WTC11 (cell line): Measurements from ENCODE around the gene WIPF3. TPM values are rescaled to one million over a fixed set of nuclear protein-coding genes. Genes with fewer than 3 reads are reported as not detected.

Experiments
- ATAC-seq: fragments of 200-7000 bp; cut with Tn5 transposase; 2 replicates; pipeline ENCODE4 v1.10.0; 2021; ENCODE audit warnings: mild to moderate bottlenecking, moderate library complexity
- CTCF ChIA-PET: fragments of 300-600 bp; sonication (Branson Sonifier 250); formaldehyde crosslinking; loops from one replicate; lab custom pipeline; 2021; ENCODE audit warnings: antibody characterized with exemption; lab: Charles Lee
- POLR2A ChIA-PET: fragments of 350-600 bp; sonication (Branson Sonifier 250); formaldehyde crosslinking; loops from one replicate; lab custom pipeline; 2021; ENCODE audit warnings: antibody characterized with exemption; lab: Charles Lee
- DNase-seq: peaks from one replicate; pipeline ENCODE4 v3.0.0; 2021; ENCODE audit warnings: low spot score
- H3K27ac Mint-ChIP-seq: 2 replicates; pipeline ENCODE4 v1.8.0; 2021; ENCODE audit warnings: mixed read lengths
- H3K27me3 Mint-ChIP-seq: 2 replicates; pipeline ENCODE4 v1.8.0; 2021; ENCODE audit warnings: low read depth, mild to moderate bottlenecking, moderate library complexity, mixed read lengths
- H3K36me3 Mint-ChIP-seq: 2 replicates; pipeline ENCODE4 v1.8.0; 2021; ENCODE audit warnings: mixed read lengths
- H3K4me1 Mint-ChIP-seq: 2 replicates; pipeline ENCODE4 v1.8.0; 2022; ENCODE audit warnings: mixed read lengths
- H3K4me3 Mint-ChIP-seq: 2 replicates; pipeline ENCODE4 v1.8.0; 2021; ENCODE audit warnings: mild to moderate bottlenecking, moderate library complexity, mixed read lengths
- H3K9me3 Mint-ChIP-seq: 2 replicates; pipeline ENCODE4 v1.8.0; 2021; ENCODE audit warnings: mixed read lengths
- GRHL2 ChIP-seq: fragments of 250-450 bp; sonication (Bioruptor Pico); IDR thresholded peaks from 2 replicates; pipeline ENCODE4 v1.8.0; 2022; ENCODE audit warnings: mild to moderate bottlenecking, moderate library complexity; ENCODE audit not compliant: insufficient replicate concordance, severe bottlenecking
- GTF2I ChIP-seq: fragments of 250-450 bp; sonication (Bioruptor Pico); conservative IDR thresholded peaks from 2 replicates; pipeline ENCODE4 v1.4.0; 2021; ENCODE audit warnings: mild to moderate bottlenecking
- JUN ChIP-seq: sonication (generic); formaldehyde crosslinking; IDR thresholded peaks from 2 replicates; pipeline ENCODE4 v1.8.0; 2023; ENCODE audit warnings: mild to moderate bottlenecking, missing genetic modification reagents
- MYBL2 ChIP-seq: sonication (generic); formaldehyde crosslinking; IDR thresholded peaks from 2 replicates; pipeline ENCODE4 v1.8.1; 2023; ENCODE audit warnings: mild to moderate bottlenecking, moderate library complexity, missing genetic modification reagents
- NFATC4 ChIP-seq: fragments of 250-450 bp; sonication (Bioruptor Pico); IDR thresholded peaks from 2 replicates; pipeline ENCODE4 v1.9.0; 2021; ENCODE audit warnings: mild to moderate bottlenecking
- NR1H2 ChIP-seq: sonication (generic); formaldehyde crosslinking; IDR thresholded peaks from 2 replicates; pipeline ENCODE4 v1.9.0; 2021; ENCODE audit warnings: mild to moderate bottlenecking, moderate library complexity, missing genetic modification reagents
- NR2C2 ChIP-seq: sonication (generic); formaldehyde crosslinking; IDR thresholded peaks from 2 replicates; pipeline ENCODE4 v1.8.0; 2022; ENCODE audit warnings: mild to moderate bottlenecking, missing genetic modification reagents
- SP1 ChIP-seq: sonication (generic); formaldehyde crosslinking; conservative IDR thresholded peaks from 2 replicates; pipeline ENCODE4 v1.8.1; 2022; ENCODE audit warnings: missing genetic modification reagents
- TEAD1 ChIP-seq: sonication (generic); formaldehyde crosslinking; IDR thresholded peaks from 2 replicates; pipeline ENCODE4 v1.8.0; 2022; ENCODE audit warnings: mild to moderate bottlenecking, missing genetic modification reagents
- ZNF121 ChIP-seq: sonication (generic); formaldehyde crosslinking; IDR thresholded peaks from 2 replicates; pipeline ENCODE4 v1.8.0; 2023; ENCODE audit warnings: missing genetic modification reagents
- ZNF423 ChIP-seq: fragments of 250-450 bp; sonication (Bioruptor Pico); IDR thresholded peaks from 2 replicates; pipeline ENCODE4 v2.1.2; 2022; ENCODE audit warnings: mild to moderate bottlenecking, moderate library complexity
- total RNA-seq: library from RNA; stranded (reverse); gene quantifications from 3 replicates; pipeline ENCODE4 v1.2.3, GENCODE V29; 2021
- TF ChIP-seq, protein P1 (sequence below): sonication (generic); formaldehyde crosslinking; IDR thresholded peaks from 2 replicates; pipeline ENCODE4 v1.8.0; 2023; ENCODE audit warnings: missing genetic modification reagents
- TF ChIP-seq, protein P2 (sequence below): fragments of 250-450 bp; sonication (Bioruptor Pico); IDR thresholded peaks from 2 replicates; pipeline ENCODE4 v1.9.0; 2021; ENCODE audit warnings: mild to moderate bottlenecking
- TF ChIP-seq, protein P3 (sequence below): sonication (generic); formaldehyde crosslinking; IDR thresholded peaks from 2 replicates; pipeline ENCODE4 v1.8.1; 2023; ENCODE audit warnings: mild to moderate bottlenecking, missing genetic modification reagents, borderline replicate concordance
- TF ChIP-seq, protein P4 (sequence below): sonication (generic); formaldehyde crosslinking; IDR thresholded peaks from 2 replicates; pipeline ENCODE4 v1.8.1; 2023; ENCODE audit warnings: mild to moderate bottlenecking, missing genetic modification reagents, moderate library complexity
- TF ChIP-seq, protein P5 (sequence below): sonication (generic); formaldehyde crosslinking; IDR thresholded peaks from 2 replicates; pipeline ENCODE4 v1.8.1; 2023; ENCODE audit warnings: mild to moderate bottlenecking, moderate library complexity, missing genetic modification reagents

The WIPF3 gene
- total RNA-seq, 1 experiment from 2014 or later = 9.9 TPM

DNA sequence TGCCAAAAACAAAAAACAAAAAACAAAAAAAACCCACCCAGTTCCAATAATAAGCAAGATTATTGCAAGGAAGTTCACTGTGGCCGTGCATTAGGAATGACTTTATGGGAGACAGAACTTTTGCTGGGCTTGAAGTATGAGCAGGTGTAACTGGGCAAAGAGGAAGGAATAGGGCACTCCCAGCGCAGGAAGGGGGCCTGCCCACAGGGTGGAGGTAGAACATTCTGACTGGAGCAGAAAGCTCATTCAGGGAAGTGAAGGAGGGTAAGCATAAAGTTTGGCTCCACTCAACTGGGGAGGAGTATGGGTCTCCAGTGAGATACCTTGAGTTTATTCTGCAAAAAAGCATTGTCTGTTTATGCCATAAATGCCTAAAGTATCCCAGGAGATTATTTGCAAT, 42.1 kb upstream of the WIPF3 start:
- Mint-ChIP-seq H3K36me3 (no peaks in the 10 kb centered on the region), H3K27ac (no peak overlapping the region), H3K4me1 (peaks cover 4% of the 10 kb centered on the region), H3K27me3 (no peaks in the 10 kb centered on the region; the same call in 1 of the 2 replicates), H3K4me3 (no peak overlapping the region), H3K9me3 (no peaks in the 10 kb centered on the region)
- ChIA-PET CTCF (interaction anchor here (0.6 to 1.0 kb wide), 6 partner anchors 16 to 306 kb away, joined by 3 to 8 read pairs (median 4); partner anchors contain the start of gene WIPF3), POLR2A (no interaction called here)
- ATAC-seq (peak; percentile 96), DNase-seq (peak; percentile 61)
- no peak for TF ChIP-seq NFATC4
- no peak for TF ChIP-seq NR1H2 (CRISPR knock-in tag)
- TF ChIP-seq GTF2I (CRISPR knock-in tag) = no peak
- TF ChIP-seq, protein P1, sequence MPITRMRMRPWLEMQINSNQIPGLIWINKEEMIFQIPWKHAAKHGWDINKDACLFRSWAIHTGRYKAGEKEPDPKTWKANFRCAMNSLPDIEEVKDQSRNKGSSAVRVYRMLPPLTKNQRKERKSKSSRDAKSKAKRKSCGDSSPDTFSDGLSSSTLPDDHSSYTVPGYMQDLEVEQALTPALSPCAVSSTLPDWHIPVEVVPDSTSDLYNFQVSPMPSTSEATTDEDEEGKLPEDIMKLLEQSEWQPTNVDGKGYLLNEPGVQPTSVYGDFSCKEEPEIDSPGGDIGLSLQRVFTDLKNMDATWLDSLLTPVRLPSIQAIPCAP (CRISPR knock-in tag) = no peak
- TF ChIP-seq NR2C2 (CRISPR knock-in tag) = no peak
- TF ChIP-seq ZNF121 (CRISPR knock-in tag) = no peak
- no peak for TF ChIP-seq MYBL2 (CRISPR knock-in tag)
- TF ChIP-seq TEAD1 (CRISPR knock-in tag) = no peak
- TF ChIP-seq JUN = no peak
- TF ChIP-seq, protein P2, sequence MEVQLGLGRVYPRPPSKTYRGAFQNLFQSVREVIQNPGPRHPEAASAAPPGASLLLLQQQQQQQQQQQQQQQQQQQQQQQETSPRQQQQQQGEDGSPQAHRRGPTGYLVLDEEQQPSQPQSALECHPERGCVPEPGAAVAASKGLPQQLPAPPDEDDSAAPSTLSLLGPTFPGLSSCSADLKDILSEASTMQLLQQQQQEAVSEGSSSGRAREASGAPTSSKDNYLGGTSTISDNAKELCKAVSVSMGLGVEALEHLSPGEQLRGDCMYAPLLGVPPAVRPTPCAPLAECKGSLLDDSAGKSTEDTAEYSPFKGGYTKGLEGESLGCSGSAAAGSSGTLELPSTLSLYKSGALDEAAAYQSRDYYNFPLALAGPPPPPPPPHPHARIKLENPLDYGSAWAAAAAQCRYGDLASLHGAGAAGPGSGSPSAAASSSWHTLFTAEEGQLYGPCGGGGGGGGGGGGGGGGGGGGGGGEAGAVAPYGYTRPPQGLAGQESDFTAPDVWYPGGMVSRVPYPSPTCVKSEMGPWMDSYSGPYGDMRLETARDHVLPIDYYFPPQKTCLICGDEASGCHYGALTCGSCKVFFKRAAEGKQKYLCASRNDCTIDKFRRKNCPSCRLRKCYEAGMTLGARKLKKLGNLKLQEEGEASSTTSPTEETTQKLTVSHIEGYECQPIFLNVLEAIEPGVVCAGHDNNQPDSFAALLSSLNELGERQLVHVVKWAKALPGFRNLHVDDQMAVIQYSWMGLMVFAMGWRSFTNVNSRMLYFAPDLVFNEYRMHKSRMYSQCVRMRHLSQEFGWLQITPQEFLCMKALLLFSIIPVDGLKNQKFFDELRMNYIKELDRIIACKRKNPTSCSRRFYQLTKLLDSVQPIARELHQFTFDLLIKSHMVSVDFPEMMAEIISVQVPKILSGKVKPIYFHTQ = no peak
- TF ChIP-seq GRHL2 = no peak
- TF ChIP-seq, protein P3, sequence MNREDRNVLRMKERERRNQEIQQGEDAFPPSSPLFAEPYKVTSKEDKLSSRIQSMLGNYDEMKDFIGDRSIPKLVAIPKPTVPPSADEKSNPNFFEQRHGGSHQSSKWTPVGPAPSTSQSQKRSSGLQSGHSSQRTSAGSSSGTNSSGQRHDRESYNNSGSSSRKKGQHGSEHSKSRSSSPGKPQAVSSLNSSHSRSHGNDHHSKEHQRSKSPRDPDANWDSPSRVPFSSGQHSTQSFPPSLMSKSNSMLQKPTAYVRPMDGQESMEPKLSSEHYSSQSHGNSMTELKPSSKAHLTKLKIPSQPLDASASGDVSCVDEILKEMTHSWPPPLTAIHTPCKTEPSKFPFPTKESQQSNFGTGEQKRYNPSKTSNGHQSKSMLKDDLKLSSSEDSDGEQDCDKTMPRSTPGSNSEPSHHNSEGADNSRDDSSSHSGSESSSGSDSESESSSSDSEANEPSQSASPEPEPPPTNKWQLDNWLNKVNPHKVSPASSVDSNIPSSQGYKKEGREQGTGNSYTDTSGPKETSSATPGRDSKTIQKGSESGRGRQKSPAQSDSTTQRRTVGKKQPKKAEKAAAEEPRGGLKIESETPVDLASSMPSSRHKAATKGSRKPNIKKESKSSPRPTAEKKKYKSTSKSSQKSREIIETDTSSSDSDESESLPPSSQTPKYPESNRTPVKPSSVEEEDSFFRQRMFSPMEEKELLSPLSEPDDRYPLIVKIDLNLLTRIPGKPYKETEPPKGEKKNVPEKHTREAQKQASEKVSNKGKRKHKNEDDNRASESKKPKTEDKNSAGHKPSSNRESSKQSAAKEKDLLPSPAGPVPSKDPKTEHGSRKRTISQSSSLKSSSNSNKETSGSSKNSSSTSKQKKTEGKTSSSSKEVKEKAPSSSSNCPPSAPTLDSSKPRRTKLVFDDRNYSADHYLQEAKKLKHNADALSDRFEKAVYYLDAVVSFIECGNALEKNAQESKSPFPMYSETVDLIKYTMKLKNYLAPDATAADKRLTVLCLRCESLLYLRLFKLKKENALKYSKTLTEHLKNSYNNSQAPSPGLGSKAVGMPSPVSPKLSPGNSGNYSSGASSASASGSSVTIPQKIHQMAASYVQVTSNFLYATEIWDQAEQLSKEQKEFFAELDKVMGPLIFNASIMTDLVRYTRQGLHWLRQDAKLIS (CRISPR knock-in tag) = no peak
- TF ChIP-seq, protein P4, sequence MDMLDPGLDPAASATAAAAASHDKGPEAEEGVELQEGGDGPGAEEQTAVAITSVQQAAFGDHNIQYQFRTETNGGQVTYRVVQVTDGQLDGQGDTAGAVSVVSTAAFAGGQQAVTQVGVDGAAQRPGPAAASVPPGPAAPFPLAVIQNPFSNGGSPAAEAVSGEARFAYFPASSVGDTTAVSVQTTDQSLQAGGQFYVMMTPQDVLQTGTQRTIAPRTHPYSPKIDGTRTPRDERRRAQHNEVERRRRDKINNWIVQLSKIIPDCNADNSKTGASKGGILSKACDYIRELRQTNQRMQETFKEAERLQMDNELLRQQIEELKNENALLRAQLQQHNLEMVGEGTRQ (CRISPR knock-in tag) = no peak
- TF ChIP-seq, protein P5, sequence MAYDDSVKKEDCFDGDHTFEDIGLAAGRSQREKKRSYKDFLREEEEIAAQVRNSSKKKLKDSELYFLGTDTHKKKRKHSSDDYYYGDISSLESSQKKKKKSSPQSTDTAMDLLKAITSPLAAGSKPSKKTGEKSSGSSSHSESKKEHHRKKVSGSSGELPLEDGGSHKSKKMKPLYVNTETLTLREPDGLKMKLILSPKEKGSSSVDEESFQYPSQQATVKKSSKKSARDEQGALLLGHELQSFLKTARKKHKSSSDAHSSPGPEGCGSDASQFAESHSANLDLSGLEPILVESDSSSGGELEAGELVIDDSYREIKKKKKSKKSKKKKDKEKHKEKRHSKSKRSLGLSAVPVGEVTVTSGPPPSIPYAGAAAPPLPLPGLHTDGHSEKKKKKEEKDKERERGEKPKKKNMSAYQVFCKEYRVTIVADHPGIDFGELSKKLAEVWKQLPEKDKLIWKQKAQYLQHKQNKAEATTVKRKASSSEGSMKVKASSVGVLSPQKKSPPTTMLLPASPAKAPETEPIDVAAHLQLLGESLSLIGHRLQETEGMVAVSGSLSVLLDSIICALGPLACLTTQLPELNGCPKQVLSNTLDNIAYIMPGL (CRISPR knock-in tag) = no peak

DNA sequence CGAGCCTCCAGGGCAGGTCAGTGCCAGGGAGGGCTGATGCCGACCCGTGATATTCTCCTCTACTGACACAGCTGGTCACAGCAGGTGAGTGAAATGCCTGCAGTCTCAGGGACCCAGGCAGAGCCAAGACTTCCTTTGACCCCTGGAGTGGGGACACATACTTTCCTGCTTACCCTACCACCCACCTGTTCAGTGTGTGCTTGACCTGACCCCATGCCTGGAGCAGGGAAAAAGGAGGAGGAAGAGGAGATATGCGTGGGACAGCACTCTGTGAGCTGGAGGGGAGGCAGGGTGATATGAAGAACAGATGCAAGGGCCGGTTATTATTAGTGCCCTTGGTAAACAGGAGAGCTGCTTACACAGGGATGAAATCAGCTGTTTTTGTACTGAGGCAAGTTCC, 40.8 kb upstream of the WIPF3 start:
- ChIA-PET CTCF (interaction anchor here (0.9 to 1.4 kb wide), 3 partner anchors 28 to 156 kb away, joined by 4 to 7 read pairs (median 7); no protein-coding TSS in a partner anchor), POLR2A (no interaction called here)
- H3K27ac Mint-ChIP-seq = no peak overlapping the region
- H3K27me3 Mint-ChIP-seq = no peaks in the 10 kb centered on the region; the same call in 1 of the 2 replicates
- H3K36me3 Mint-ChIP-seq = no peaks in the 10 kb centered on the region
- DNase-seq (no peak), ATAC-seq (peak; percentile 22; the same call in 1 of the 2 replicates)
- no peaks in the 10 kb centered on the region for H3K9me3 Mint-ChIP-seq
- H3K4me3 Mint-ChIP-seq = no peak overlapping the region
- H3K4me1 Mint-ChIP-seq = peaks cover 4% of the 10 kb centered on the region
- TF ChIP-seq SP1 (CRISPR knock-in tag) (no peak), ZNF423 (CRISPR knock-in tag) (peak; percentile 81)
